OCI-LY3 (cell line): ENCODE data around the gene ULBP1.
"Not testable (repeated sequence)": the region's sequence is repeated elsewhere in the genome, so short reads cannot be mapped to it uniquely, and the experiment has no call there.

Experiments used
- H2AFZ ChIP-seq: fragments of 200-600, 300-600 bp; shearing (Covaris generic); 2 replicates; pipeline ENCODE4 v1.6.0; 2014; ENCODE audit warnings: antibody characterized with exemption, low read depth, low read length
- H3K27ac ChIP-seq: fragments of 200-600, 300-600 bp; sonication (generic); 2 replicates; pipeline ENCODE4 v1.5.1; 2014; ENCODE audit warnings: mild to moderate bottlenecking, low read length, moderate library complexity, mixed read lengths
- H3K27me3 ChIP-seq: fragments of 200-600, 300-600 bp; sonication (generic); 2 replicates; pipeline ENCODE4 v1.6.1; 2014; ENCODE audit warnings: low read depth, low read length, mixed read lengths
- H3K36me3 ChIP-seq: fragments of 200-600, 300-600 bp; sonication (generic); replicated peaks from 2 replicates; pipeline ENCODE3; 2014; ENCODE audit warnings: low read depth, low read length, mixed read lengths
- H3K4me1 ChIP-seq: fragments of 300-600, 200-600 bp; sonication (generic); 2 replicates; pipeline ENCODE4 v1.6.1; 2014; ENCODE audit warnings: low read length, mixed read lengths
- H3K4me2 ChIP-seq: fragments of 200-600, 300-600 bp; sonication (generic); 2 replicates; pipeline ENCODE4 v1.6.1; 2014; ENCODE audit warnings: low read length, mixed read lengths
- H3K4me3 ChIP-seq: fragments of 300-600, 200-600 bp; sonication (generic); 2 replicates; pipeline ENCODE4 v1.5.1; 2014; ENCODE audit warnings: antibody characterized with exemption, mild to moderate bottlenecking, low read length, moderate library complexity
- H3K79me2 ChIP-seq: fragments of 300-600, 200-600 bp; shearing (Covaris generic); 2 replicates; pipeline ENCODE4 v1.6.1; 2014; ENCODE audit warnings: mild to moderate bottlenecking, low read length, mixed read lengths
- H3K9ac ChIP-seq: fragments of 300-600, 200-600 bp; shearing (Covaris generic); 2 replicates; pipeline ENCODE4 v1.6.0; 2014; ENCODE audit warnings: mild to moderate bottlenecking, low read length, moderate library complexity
- H3K9me3 ChIP-seq: fragments of 200-600, 300-600 bp; shearing (Covaris generic); 2 replicates; pipeline ENCODE4 v1.6.1; 2014; ENCODE audit warnings: low read length, mixed read lengths; ENCODE audit not compliant: insufficient read depth
- H4K20me1 ChIP-seq: fragments of 200-600, 300-600 bp; sonication (generic); 2 replicates; pipeline ENCODE4 v1.6.1; 2016; ENCODE audit warnings: low read length, mixed read lengths; ENCODE audit not compliant: insufficient read depth
- CTCF ChIP-seq: fragments of 200-600, 300-600 bp; sonication (generic); IDR thresholded peaks from 2 replicates; pipeline ENCODE4 v1.5.1; 2014; ENCODE audit warnings: antibody characterized with exemption, low read length, low read depth
- EZH2phosphoT487 ChIP-seq: fragments of 200-600 bp; shearing (Covaris generic); IDR thresholded peaks from 2 replicates; pipeline ENCODE4 v1.6.1; 2018; ENCODE audit warnings: antibody characterized with exemption, mixed run types, low read depth

The ULBP1 gene

GRCh38 chr6:149999636-150000035, 35.9 kb downstream of the ULBP1 start:
- TF ChIP-seq EZH2phosphoT487 (no peak), CTCF (no peak)
- no peaks in the 10 kb centered on the region for H3K36me3 ChIP-seq
- H2AFZ ChIP-seq: no peak overlapping the region
- H3K9ac ChIP-seq: no peak overlapping the region
- no peak overlapping the region for H3K4me2 ChIP-seq
- H3K9me3 ChIP-seq: no peaks in the 10 kb centered on the region
- no peaks in the 10 kb centered on the region for H4K20me1 ChIP-seq
- no peak overlapping the region for H3K27ac ChIP-seq
- H3K27me3 ChIP-seq: no peaks in the 10 kb centered on the region
- H3K4me1 ChIP-seq: peaks cover 29% of the 10 kb centered on the region
- H3K79me2 ChIP-seq: no peaks in the 10 kb centered on the region
- H3K4me3 ChIP-seq: no peak overlapping the region

GRCh38 chr6:150001295-150002008, 37.7 kb downstream of the ULBP1 start:
- H3K27me3 ChIP-seq: no peaks in the 10 kb centered on the region
- no peak overlapping the region for H3K9ac ChIP-seq
- peak overlapping the region; percentile 33; the same call in 1 of the 2 replicates for H3K4me2 ChIP-seq

GRCh38 chr6:150002710-150003109, 39.0 kb downstream of the ULBP1 start:
- Histone ChIP-seq H3K9me3 (no peaks in the 10 kb centered on the region), H3K4me2 (no peak overlapping the region), H3K27me3 (no peaks in the 10 kb centered on the region), H3K27ac (no peak overlapping the region), H3K4me1 (peaks cover 36% of the 10 kb centered on the region), H4K20me1 (no peaks in the 10 kb centered on the region), H2AFZ (no peak overlapping the region), H3K9ac (no peak overlapping the region), H3K79me2 (no peaks in the 10 kb centered on the region), H3K4me3 (no peak overlapping the region), H3K36me3 (no peaks in the 10 kb centered on the region)
- TF ChIP-seq CTCF: no peak
- TF ChIP-seq EZH2phosphoT487: no peak

More at GRCh38 chr6:150001295-150002008, 37.7 kb downstream of the ULBP1 start:
- Histone ChIP-seq H3K79me2 (no peaks in the 10 kb centered on the region), H3K27ac (peak overlapping the region; percentile 14; the same call in 1 of the 2 replicates), H3K4me1 (peaks cover 32% of the 10 kb centered on the region), H4K20me1 (no peaks in the 10 kb centered on the region), H3K9me3 (no peaks in the 10 kb centered on the region), H2AFZ (no peak overlapping the region), H3K4me3 (no peak overlapping the region), H3K36me3 (no peaks in the 10 kb centered on the region)
- TF ChIP-seq CTCF (no peak), EZH2phosphoT487 (no peak)

GRCh38 chr6:150003599-150003998, 39.9 kb downstream of the ULBP1 start:
- H3K9me3 ChIP-seq, H3K4me2 ChIP-seq, H4K20me1 ChIP-seq, H3K36me3 ChIP-seq, H3K4me3 ChIP-seq, H2AFZ ChIP-seq, H3K9ac ChIP-seq, H3K27me3 ChIP-seq, H3K27ac ChIP-seq, H3K79me2 ChIP-seq: not testable (repeated sequence)
- peaks cover 36% of the 10 kb centered on the region for H3K4me1 ChIP-seq
